HG02571 (cell line): ENCODE data around the gene MTG1.
"Not testable (repeated sequence)": the region's sequence is repeated elsewhere in the genome, so short reads cannot be mapped to it uniquely, and the experiment has no call there.

Experiments used
- ATAC-seq: cut with Tn5 transposase; IDR thresholded peaks from one replicate; pipeline ENCODE4 v1.9.1; 2021; ENCODE audit warnings: mild to moderate bottlenecking, moderate library complexity; ENCODE audit not compliant: unreplicated experiment

The MTG1 gene

GRCh38 chr10:133465191-133465949 lies 71.4 kb downstream of the MTG1 start:
- ATAC-seq = no peak

- ATAC-seq = no peak
These were observed 72.1 kb downstream of the MTG1 start for GRCh38 chr10:133465950-133466474.

- no peak for ATAC-seq
These were observed 72.8 kb downstream of the MTG1 start for GRCh38 chr10:133466683-133467275.

- no peak for ATAC-seq
These were observed 73.4 kb downstream of the MTG1 start for GRCh38 chr10:133467286-133467911.

DNA sequence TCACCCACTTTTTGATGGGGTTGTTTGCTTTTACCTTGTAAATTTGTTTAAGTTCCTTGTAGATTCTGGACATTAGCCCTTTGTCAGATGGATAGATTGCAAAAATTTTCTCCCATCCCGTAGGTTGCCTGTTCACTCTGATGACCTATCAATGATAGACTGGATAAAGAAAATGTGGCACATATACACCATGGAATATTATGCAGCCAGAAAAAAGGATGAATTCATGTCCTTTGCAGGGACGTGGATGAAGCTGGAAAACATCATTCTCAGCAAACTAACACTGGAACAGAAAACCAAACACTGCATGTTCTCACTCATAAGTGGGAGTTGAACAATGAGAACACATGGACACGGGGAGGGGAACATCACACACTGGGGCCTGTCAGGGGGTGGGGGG lies 75.2 kb downstream of the MTG1 start:
- ATAC-seq = not testable (repeated sequence)

DNA sequence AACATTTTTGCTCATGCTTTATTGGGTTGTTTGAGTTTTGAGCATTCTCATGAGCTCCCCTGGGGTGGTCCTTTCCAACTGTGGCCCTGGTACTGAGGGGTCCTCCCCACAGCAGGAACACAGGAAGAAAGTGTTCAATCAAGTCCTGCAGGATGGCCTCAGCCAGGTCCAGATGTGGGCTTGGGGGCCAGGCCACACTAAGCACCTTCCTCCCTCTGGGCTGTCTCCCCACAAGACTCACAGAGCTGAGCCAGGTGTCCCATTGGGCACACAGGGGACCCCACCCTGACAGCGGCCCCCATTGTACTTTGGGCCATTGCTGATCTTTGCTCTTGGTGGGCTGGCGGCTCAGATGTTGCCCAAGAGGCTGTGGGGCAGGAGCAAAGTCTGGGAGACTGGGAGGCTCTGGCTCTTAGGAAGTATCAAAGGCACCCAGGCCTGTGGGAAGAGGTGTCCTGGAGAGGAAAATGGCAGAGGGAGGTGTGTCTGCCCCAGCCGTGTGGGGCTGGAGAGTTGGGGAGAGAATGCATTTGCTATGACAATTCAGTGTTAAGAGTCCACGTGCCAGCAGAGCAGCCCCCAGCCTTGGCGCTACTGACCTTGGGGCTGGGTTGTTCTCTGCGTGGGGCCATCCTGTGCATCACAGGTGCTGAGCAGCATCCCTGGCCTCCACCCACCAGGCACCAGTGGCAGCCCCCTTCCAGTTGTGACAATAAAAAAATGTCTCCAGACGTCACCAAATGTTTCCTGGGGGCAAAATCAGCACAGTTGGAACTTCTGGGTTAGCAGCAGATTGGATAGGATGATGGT lies 77.5 kb downstream of the MTG1 start:
- ATAC-seq = no peak
